Measurements from ENCODE around the gene LPP. TPM values are rescaled to one million over a fixed set of nuclear protein-coding genes. Genes with fewer than 3 reads are reported as not detected.

Gene LPP
- total and polyA plus RNA-seq, 9 of the 15 experiments (the other 6 are each of a cell fraction or from before 2014, with no cell fraction given): 0.07 to 0.18 TPM; not detected in 7

DNA sequence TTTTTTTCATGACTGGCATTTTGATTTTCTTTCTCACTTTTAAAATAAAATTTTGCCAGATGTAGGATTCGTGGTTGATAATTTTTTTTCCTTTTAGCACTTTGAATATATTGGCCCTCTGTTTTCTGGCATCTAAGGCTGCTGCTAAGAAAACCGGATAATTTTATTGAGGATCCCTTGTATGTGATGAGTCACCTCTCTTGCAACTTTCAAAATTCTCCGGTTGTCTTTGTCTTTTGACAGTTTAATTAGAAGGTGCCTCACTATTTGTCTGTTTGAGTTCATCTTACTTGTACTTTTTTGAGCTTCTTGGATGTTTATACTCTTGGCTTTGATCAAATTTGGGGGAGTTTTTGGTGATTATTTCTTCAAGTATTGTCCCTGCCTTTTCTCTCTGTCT is 349.7 kb downstream of the LPP start (continued):
- TF ChIP-seq TAF9B (IDR thresholded peaks at IDR 0.05; ENCODE audit: partially characterized antibody): no peak
- TF ChIP-seq, protein P1, sequence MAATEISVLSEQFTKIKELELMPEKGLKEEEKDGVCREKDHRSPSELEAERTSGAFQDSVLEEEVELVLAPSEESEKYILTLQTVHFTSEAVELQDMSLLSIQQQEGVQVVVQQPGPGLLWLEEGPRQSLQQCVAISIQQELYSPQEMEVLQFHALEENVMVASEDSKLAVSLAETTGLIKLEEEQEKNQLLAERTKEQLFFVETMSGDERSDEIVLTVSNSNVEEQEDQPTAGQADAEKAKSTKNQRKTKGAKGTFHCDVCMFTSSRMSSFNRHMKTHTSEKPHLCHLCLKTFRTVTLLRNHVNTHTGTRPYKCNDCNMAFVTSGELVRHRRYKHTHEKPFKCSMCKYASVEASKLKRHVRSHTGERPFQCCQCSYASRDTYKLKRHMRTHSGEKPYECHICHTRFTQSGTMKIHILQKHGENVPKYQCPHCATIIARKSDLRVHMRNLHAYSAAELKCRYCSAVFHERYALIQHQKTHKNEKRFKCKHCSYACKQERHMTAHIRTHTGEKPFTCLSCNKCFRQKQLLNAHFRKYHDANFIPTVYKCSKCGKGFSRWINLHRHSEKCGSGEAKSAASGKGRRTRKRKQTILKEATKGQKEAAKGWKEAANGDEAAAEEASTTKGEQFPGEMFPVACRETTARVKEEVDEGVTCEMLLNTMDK (IDR thresholded peaks at IDR 0.05; ENCODE audit: borderline replicate concordance, insufficient read depth, low read depth, low read length, poor library complexity, severe bottlenecking): no peak

DNA sequence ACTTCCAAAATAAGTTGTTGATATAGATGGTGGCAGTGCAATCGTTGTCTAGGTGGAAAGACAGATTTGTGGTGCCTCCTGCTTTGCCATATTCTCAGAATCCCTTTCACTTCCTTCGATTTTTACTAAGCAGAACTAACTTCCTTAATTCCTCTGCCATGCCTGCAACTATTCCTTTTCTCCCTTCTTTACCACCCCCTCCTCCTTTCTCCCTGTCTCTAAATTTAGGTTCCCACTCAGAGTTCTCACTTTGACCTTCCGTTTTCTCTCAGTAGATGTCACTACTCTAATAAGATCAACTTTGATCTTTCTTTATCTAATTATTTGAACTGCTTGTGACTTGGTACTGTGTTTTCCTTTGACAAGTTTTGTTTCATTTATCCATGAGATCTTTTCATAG is 351.2 kb downstream of the LPP start:
- whole genome bisulfite sequencing (ENCODE audit: insufficient coverage, low coverage, missing lambda C conversion rate): 0% methylated on average over 2 of the region's 3 CpGs
- in situ Hi-C loops (cut with MboI) (no loop called here), intact Hi-C loops (cut with micrococcal nuclease) (no loop called here)
- ChIA-PET POLR2A (no interaction called here), CTCF (ENCODE audit: low intra/inter-chr PET ratio) (no interaction called here)
- no peaks in the 10 kb centered on the region for H3K9me1 ChIP-seq (ENCODE audit: control insufficient read depth, insufficient read depth, low read length)
- no peaks in the 10 kb centered on the region for H3K27me3 ChIP-seq (ENCODE audit: control insufficient read depth in 2 of 2, insufficient read depth in 2 of 2, low read length in 2 of 2)
- BruUV-seq (replicated peaks): no TSS peak
- H3K4me3 ChIP-seq: no peak overlapping the region
- DNase-seq (ENCODE audit: extremely low read depth in 1 of 4, low spot score in 3 of 4) (no peak), ATAC-seq (no peak), FAIRE-seq (no peak)
- H3K9me3 ChIP-seq (replicated peaks; ENCODE audit: control insufficient read depth, insufficient read depth, low read depth, low read length): no peaks in the 10 kb centered on the region
- no peak overlapping the region for H2AFZ ChIP-seq (ENCODE audit: low read depth, low read length)
- no peak overlapping the region for H3K4me2 ChIP-seq (ENCODE audit: insufficient read depth, low read length)
- H3K9ac ChIP-seq (ENCODE audit: insufficient read depth in 1 of 2, low read depth in 2 of 2, low read length in 2 of 2): no peak overlapping the region
- no peaks in the 10 kb centered on the region for H3K79me2 ChIP-seq (ENCODE audit: control insufficient read depth, insufficient read depth, low read length)
- no peaks in the 10 kb centered on the region for H3K36me3 ChIP-seq (ENCODE audit: control insufficient read depth, insufficient read depth, low read length)
- H3K27ac ChIP-seq (ENCODE audit: extremely low read depth, low read depth, low read length): no peak overlapping the region
- no peaks in the 10 kb centered on the region for H4K20me1 ChIP-seq (replicated peaks; ENCODE audit: control insufficient read depth, insufficient read depth, low read length)
- no peaks in the 10 kb centered on the region for H3K4me1 ChIP-seq (replicated peaks in 1 of 2; ENCODE audit: control insufficient read depth in 2 of 2, insufficient read depth in 2 of 2, low read length in 2 of 2)
- TF ChIP-seq ZNF75A (CRISPR knock-in tag; IDR thresholded peaks at IDR 0.05) (no peak), NEUROD1 (IDR thresholded peaks at IDR 0.05; ENCODE audit: borderline replicate concordance, low read depth, low read length, partially characterized antibody) (no peak), HMG20B (CRISPR knock-in tag; IDR thresholded peaks at IDR 0.05) (no peak), MTF1 (CRISPR knock-in tag; IDR thresholded peaks at IDR 0.05; ENCODE audit: borderline replicate concordance) (no peak), ZBTB17 (CRISPR knock-in tag; IDR thresholded peaks at IDR 0.05) (no peak), KLF1 (tag; IDR thresholded peaks at IDR 0.05) (no peak), ZNF197 (CRISPR knock-in tag; IDR thresholded peaks at IDR 0.05; ENCODE audit: low read depth) (no peak), NFXL1 (CRISPR knock-in tag; IDR thresholded peaks at IDR 0.05) (no peak), HDGF (IDR thresholded peaks at IDR 0.05) (no peak), ZNF77 (CRISPR knock-in tag; IDR thresholded peaks at IDR 0.05) (no peak), TAF1 (IDR thresholded peaks at IDR 0.05; ENCODE audit: control insufficient read depth, extremely low read depth, insufficient read depth, low read length, severe bottlenecking) (no peak)
- TF ChIP-seq, protein P2, sequence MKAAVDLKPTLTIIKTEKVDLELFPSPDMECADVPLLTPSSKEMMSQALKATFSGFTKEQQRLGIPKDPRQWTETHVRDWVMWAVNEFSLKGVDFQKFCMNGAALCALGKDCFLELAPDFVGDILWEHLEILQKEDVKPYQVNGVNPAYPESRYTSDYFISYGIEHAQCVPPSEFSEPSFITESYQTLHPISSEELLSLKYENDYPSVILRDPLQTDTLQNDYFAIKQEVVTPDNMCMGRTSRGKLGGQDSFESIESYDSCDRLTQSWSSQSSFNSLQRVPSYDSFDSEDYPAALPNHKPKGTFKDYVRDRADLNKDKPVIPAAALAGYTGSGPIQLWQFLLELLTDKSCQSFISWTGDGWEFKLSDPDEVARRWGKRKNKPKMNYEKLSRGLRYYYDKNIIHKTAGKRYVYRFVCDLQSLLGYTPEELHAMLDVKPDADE (conservative IDR thresholded peaks at IDR 0.05; ENCODE audit: control insufficient read depth, low read depth, low read length): no peak
- TF ChIP-seq, protein P3, sequence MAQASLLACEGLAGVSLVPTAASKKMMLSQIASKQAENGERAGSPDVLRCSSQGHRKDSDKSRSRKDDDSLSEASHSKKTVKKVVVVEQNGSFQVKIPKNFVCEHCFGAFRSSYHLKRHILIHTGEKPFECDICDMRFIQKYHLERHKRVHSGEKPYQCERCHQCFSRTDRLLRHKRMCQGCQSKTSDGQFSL (CRISPR knock-in tag; IDR thresholded peaks at IDR 0.05): no peak
- TF ChIP-seq, protein P3 (tag; IDR thresholded peaks at IDR 0.05): no peak
- TF ChIP-seq, protein P4, sequence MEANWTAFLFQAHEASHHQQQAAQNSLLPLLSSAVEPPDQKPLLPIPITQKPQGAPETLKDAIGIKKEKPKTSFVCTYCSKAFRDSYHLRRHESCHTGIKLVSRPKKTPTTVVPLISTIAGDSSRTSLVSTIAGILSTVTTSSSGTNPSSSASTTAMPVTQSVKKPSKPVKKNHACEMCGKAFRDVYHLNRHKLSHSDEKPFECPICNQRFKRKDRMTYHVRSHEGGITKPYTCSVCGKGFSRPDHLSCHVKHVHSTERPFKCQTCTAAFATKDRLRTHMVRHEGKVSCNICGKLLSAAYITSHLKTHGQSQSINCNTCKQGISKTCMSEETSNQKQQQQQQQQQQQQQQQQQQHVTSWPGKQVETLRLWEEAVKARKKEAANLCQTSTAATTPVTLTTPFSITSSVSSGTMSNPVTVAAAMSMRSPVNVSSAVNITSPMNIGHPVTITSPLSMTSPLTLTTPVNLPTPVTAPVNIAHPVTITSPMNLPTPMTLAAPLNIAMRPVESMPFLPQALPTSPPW (CRISPR knock-in tag; IDR thresholded peaks at IDR 0.05): no peak

Data from K562 (cell line).